IMR-90 (cell line): ENCODE results near the gene NCKAP5. TPM values are rescaled to one million over a fixed set of nuclear protein-coding genes. Genes with fewer than 3 reads are reported as not detected.

Experiments
- ATAC-seq: fragments of 200-7000 bp; cut with Tn5 transposase; 2 replicates; pipeline ENCODE4 v1.9.1; 2020; ENCODE audit warnings: low read depth, mild to moderate bottlenecking, moderate library complexity
- BruUV-seq: library from RNA; stranded (reverse); fragments of 400-500 nt; replicated peaks from 2 replicates; lab custom pipeline; 2021; lab: Mats Ljungman, UMichigan
- CTCF ChIA-PET: fragments of 300-600 bp; formaldehyde crosslinking; extraction: SDS; loops from one replicate; lab custom pipeline; 2021; ENCODE audit warnings: antibody characterized with exemption; lab: Yijun Ruan, JAX
- POLR2A ChIA-PET: fragments of 300-600 bp; sonication (Branson Sonifier 250); formaldehyde crosslinking; loops from one replicate; lab custom pipeline; 2022; ENCODE audit warnings: antibody characterized with exemption; ENCODE audit not compliant: unreplicated experiment; lab: Charles Lee
- DNase-seq: peaks from one replicate; pipeline ENCODE4 v3.0.0; 2013
- H2AFZ ChIP-seq: replicated peaks from 2 replicates; pipeline ENCODE3; 2013; ENCODE audit warnings: low read length, mild to moderate bottlenecking; ENCODE audit not compliant: poor library complexity
- H2AK5ac ChIP-seq: 2 replicates; pipeline ENCODE4 v1.6.1; 2013; ENCODE audit warnings: low read depth, low read length, inconsistent platforms
- H2AK9ac ChIP-seq: replicated peaks from 2 replicates; pipeline ENCODE3; 2013; ENCODE audit warnings: mild to moderate bottlenecking, low read depth, low read length, moderate library complexity; ENCODE audit not compliant: poor library complexity
- H2BK120ac ChIP-seq: 2 replicates; pipeline ENCODE4 v1.6.1; 2013; ENCODE audit warnings: low read depth, low read length, inconsistent platforms
- H2BK15ac ChIP-seq: 3 replicates; pipeline ENCODE4 v1.6.1; 2013; ENCODE audit warnings: low read depth, low read length, inconsistent platforms
- H2BK20ac ChIP-seq: 2 replicates; pipeline ENCODE4 v1.6.1; 2013; ENCODE audit warnings: low read depth, mild to moderate bottlenecking, inconsistent platforms, low read length, moderate library complexity
- H2BK5ac ChIP-seq: 2 replicates; pipeline ENCODE4 v1.6.1; 2013; ENCODE audit warnings: mild to moderate bottlenecking, low read depth, low read length, inconsistent platforms; ENCODE audit not compliant: poor library complexity, severe bottlenecking
- H3K14ac ChIP-seq: replicated peaks from 2 replicates; pipeline ENCODE4 v1.6.1; 2013; ENCODE audit warnings: low read depth, low read length, inconsistent platforms
- H3K18ac ChIP-seq: 2 replicates; pipeline ENCODE4 v1.6.1; 2013; ENCODE audit warnings: low read depth, low read length, control low read depth
- H3K23ac ChIP-seq: 2 replicates; pipeline ENCODE4 v1.6.1; 2013; ENCODE audit warnings: low read depth, low read length, inconsistent platforms
- H3K27ac ChIP-seq: 2 replicates; pipeline ENCODE4 v1.5.1; 2013; ENCODE audit warnings: mild to moderate bottlenecking, control low read depth, low read length; ENCODE audit not compliant: insufficient read depth
- H3K27me3 ChIP-seq: 2 replicates; pipeline ENCODE4 v1.6.1; 2013; ENCODE audit warnings: low read length; ENCODE audit not compliant: control insufficient read depth, insufficient read depth
- H3K36me3 ChIP-seq: 2 replicates; pipeline ENCODE4 v1.6.1; 2013; ENCODE audit warnings: low read length, mixed read lengths; ENCODE audit not compliant: control insufficient read depth, insufficient read depth
- H3K4ac ChIP-seq: 2 replicates; pipeline ENCODE4 v1.6.1; 2013; ENCODE audit warnings: low read depth, low read length, inconsistent platforms
- H3K4me1 ChIP-seq: 2 replicates; pipeline ENCODE4 v1.6.1; 2013; ENCODE audit warnings: low read length, mixed read lengths; ENCODE audit not compliant: control insufficient read depth, insufficient read depth
- H3K4me2 ChIP-seq: 2 replicates; pipeline ENCODE4 v1.6.1; 2013; ENCODE audit warnings: low read depth, mild to moderate bottlenecking, control low read depth, low read length, moderate library complexity
- H3K4me3 ChIP-seq: 2 replicates; pipeline ENCODE4 v1.5.1; 2013; ENCODE audit warnings: low read depth, mild to moderate bottlenecking, control low read depth, low read length, moderate library complexity; ENCODE audit not compliant: insufficient read depth
- H3K56ac ChIP-seq: 2 replicates; pipeline ENCODE4 v1.6.1; 2013; ENCODE audit warnings: low read length, inconsistent platforms; ENCODE audit not compliant: insufficient read depth; ENCODE audit errors: extremely low read depth
- H3K79me1 ChIP-seq, 2 experiments: 2 replicates each; pipeline ENCODE4 v1.6.1; 2013; ENCODE audit warnings: low read length in 2 of 2, inconsistent platforms in 1 of 2, low read depth in 1 of 2
- H3K9ac ChIP-seq: 2 replicates; pipeline ENCODE4 v1.6.1; 2013; ENCODE audit warnings: low read depth, low read length, control low read depth
- H3K9me1 ChIP-seq: 2 replicates; pipeline ENCODE4 v1.6.1; 2013; ENCODE audit warnings: low read length, inconsistent platforms; ENCODE audit not compliant: insufficient read depth
- H3K9me3 ChIP-seq: 2 replicates; pipeline ENCODE4 v1.6.1; 2013; ENCODE audit warnings: low read length; ENCODE audit not compliant: control insufficient read depth, insufficient read depth
- H4K20me1 ChIP-seq: 2 replicates; pipeline ENCODE4 v1.6.1; 2013; ENCODE audit warnings: low read length, inconsistent platforms; ENCODE audit not compliant: insufficient read depth
- H4K5ac ChIP-seq: 2 replicates; pipeline ENCODE4 v1.6.1; 2013; ENCODE audit warnings: mild to moderate bottlenecking, low read depth, low read length, control low read depth
- H4K8ac ChIP-seq, 2 experiments: 2 replicates each; pipeline ENCODE4 v1.6.1; 2013; ENCODE audit warnings: low read depth in 2 of 2, low read length in 2 of 2, control low read depth in 1 of 2, inconsistent platforms in 1 of 2
- H4K91ac ChIP-seq: 2 replicates; pipeline ENCODE4 v1.6.1; 2013; ENCODE audit warnings: low read depth, low read length, inconsistent platforms; ENCODE audit not compliant: insufficient read depth
- CEBPB ChIP-seq: IDR thresholded peaks from 2 replicates; pipeline ENCODE4 v1.6.1; 2012; ENCODE audit warnings: low read depth, low read length, improper control_type of control experiment
- FOS ChIP-seq: fragments of 150-350 bp; IDR thresholded peaks from 2 replicates; pipeline ENCODE4 v1.6.1; 2016; ENCODE audit warnings: low read depth, low read length
- RFX5 ChIP-seq: IDR thresholded peaks from 2 replicates; pipeline ENCODE4 v1.8.0; 2012; ENCODE audit warnings: low read depth, mild to moderate bottlenecking, low read length, moderate library complexity
- WGBS, 2 experiments: methylation state at CpG; one replicate each; pipeline versions ENCODE4 v1.1.5 to v1.1.7; 2013; ENCODE audit warnings: missing lambda C conversion rate in 2 of 2; ENCODE audit not compliant: insufficient read length in 1 of 2; ENCODE audit errors: extremely low coverage in 2 of 2; 5-methylcytosine and 5-hydroxymethylcytosine counted together
- dilution Hi-C: fragments of 300-500 bp; cut with HindIII; formaldehyde crosslinking; loops from one replicate; pipeline ENCODE4 v1.14.3; 2018; ENCODE audit warnings: low sequenced_read_pairs; ENCODE audit not compliant: unreplicated experiment
- in situ Hi-C: fragments of 300-500 bp; cut with MboI; formaldehyde crosslinking; loops from 3 replicates; pipeline ENCODE4 v1.14.3; 2019; ENCODE audit warnings: low sequenced_read_pairs, inconsistent platforms, mixed read lengths
- intact Hi-C: fragments of 100-400 bp; cut with micrococcal nuclease; formaldehyde crosslinking; loops from 2 replicates; pipeline ENCODE4 v1.10.0; 2022
- polyA plus RNA-seq, 3 experiments: library from polyadenylated mRNA; depleted of rRNA; stranded (reverse); fragments of >200 nt; gene quantifications; 2 replicates each; pipeline ENCODE4 v1.2.3, GENCODE V29; 2012; ENCODE audit warnings: low replicate concordance in 1 of 3
- total RNA-seq: library from RNA; depleted of rRNA; stranded (reverse); fragments of >200 nt; gene quantifications from 2 replicates; pipeline ENCODE4 v1.2.3, GENCODE V29; 2012
- TF ChIP-seq, protein P1 (sequence below): conservative IDR thresholded peaks from 2 replicates; pipeline ENCODE4 v1.5.1; 2012; ENCODE audit warnings: mild to moderate bottlenecking, low read depth, low read length, improper control_type of control experiment

NCKAP5 gene
- total and polyA plus RNA-seq, 2 of the 4 experiments (the other 2 are of a cell fraction): 2.7 to 3.9 TPM

DNA sequence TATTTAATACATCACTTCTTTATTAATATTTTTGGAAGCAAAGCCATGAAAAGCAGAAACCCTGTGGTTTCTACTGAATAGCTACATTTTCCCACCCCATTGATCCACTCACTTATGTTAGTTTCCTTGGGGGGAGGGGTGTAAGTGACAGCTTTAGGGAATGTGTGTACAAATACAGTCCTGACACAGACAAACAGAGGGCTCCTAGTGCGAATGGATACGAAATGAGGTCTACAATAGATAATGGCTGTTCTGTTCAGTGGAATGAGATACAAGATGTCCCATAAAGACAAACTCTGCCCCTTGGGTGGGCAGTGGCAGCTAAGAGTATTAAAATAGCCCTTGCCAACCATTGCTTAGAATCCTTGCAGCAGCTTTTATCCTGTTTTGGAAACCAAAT lies 312.9 kb downstream of the NCKAP5 start (continued):
- no peak for TF ChIP-seq RFX5

DNA sequence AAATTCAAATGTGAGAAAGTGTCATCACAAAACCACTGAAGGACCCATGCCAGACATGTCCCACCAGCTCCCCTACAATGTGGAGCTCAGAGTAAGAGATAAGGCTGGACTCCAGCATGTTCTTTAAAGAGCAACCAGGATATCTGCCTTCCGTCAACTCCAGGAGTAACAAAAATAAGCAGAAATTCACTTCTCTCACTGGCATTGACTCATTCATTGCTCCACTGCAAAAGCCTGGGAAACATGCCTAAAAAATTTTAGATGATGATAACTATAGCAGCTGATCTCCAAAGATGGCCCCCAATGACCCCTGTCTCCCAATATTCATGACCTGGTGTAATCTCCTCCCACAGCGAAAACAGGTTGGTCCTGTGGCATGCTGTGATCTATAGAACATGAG lies 314.5 kb downstream of the NCKAP5 start:
- no TSS peak for BruUV-seq
- in situ Hi-C loops: loop anchor here (10.0 kb wide), 1 partner anchor 311 kb away; the partner anchor contains the start of gene NCKAP5
- Histone ChIP-seq H3K4me3 (no peak overlapping the region), H3K14ac (peak overlapping the region; percentile 61; the same call in 1 of the 2 replicates), H3K36me3 (peaks cover 7% of the 10 kb centered on the region; the same call in 1 of the 2 replicates), H3K9ac (no peak overlapping the region), H2AK5ac (peak overlapping the region; percentile 79), H2BK120ac (peak overlapping the region; percentile 58), H2AK9ac (no peak overlapping the region), H2BK15ac (peak overlapping the region; percentile 76; the same call in 1 of the 3 replicates), H3K56ac (peak overlapping the region; percentile 41; the same call in 1 of the 2 replicates), H4K5ac (peak overlapping the region; percentile 76), H3K79me1 (peaks cover 36 to 79% of the 10 kb centered on the region in 2 experiments), H3K9me1 (peaks cover 17% of the 10 kb centered on the region), H4K8ac (peak overlapping the region; percentile 52 to 72), H3K23ac (peak overlapping the region; percentile 63), H3K4me1 (peaks cover 17% of the 10 kb centered on the region), H2BK20ac (peak overlapping the region; percentile 62), H2BK5ac (peak overlapping the region; percentile 55), H3K4ac (peak overlapping the region; percentile 82), H2AFZ (no peak overlapping the region), H4K91ac (peak overlapping the region; percentile 75), H3K27ac (peak overlapping the region; percentile 56; the same call in 1 of the 2 replicates), H4K20me1 (no peaks in the 10 kb centered on the region), H3K4me2 (0 out of 2 replicates have a peak overlapping the region, but pooled peaks have one; percentile 56), H3K27me3 (no peaks in the 10 kb centered on the region), H3K18ac (peak overlapping the region; percentile 79), H3K9me3 (no peaks in the 10 kb centered on the region)
- POLR2A ChIA-PET: interaction anchor here (0.6 to 0.7 kb wide), 2 partner anchors 37 to 64 kb away, joined by 3 to 5 read pairs; no protein-coding TSS in a partner anchor
- intact Hi-C loops: no loop called here
- dilution Hi-C loops: no loop called here
- ATAC-seq (peak; percentile 62), DNase-seq (peak; percentile 72)
- CTCF ChIA-PET: interaction anchor here (0.7 to 0.8 kb wide), 2 partner anchors 73 to 82 kb away, joined by 3 read pairs; no protein-coding TSS in a partner anchor
- peak; percentile 61; the same call in 1 of the 2 replicates for TF ChIP-seq CEBPB
- TF ChIP-seq, protein P1, sequence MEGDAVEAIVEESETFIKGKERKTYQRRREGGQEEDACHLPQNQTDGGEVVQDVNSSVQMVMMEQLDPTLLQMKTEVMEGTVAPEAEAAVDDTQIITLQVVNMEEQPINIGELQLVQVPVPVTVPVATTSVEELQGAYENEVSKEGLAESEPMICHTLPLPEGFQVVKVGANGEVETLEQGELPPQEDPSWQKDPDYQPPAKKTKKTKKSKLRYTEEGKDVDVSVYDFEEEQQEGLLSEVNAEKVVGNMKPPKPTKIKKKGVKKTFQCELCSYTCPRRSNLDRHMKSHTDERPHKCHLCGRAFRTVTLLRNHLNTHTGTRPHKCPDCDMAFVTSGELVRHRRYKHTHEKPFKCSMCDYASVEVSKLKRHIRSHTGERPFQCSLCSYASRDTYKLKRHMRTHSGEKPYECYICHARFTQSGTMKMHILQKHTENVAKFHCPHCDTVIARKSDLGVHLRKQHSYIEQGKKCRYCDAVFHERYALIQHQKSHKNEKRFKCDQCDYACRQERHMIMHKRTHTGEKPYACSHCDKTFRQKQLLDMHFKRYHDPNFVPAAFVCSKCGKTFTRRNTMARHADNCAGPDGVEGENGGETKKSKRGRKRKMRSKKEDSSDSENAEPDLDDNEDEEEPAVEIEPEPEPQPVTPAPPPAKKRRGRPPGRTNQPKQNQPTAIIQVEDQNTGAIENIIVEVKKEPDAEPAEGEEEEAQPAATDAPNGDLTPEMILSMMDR: no peak
- TF ChIP-seq FOS: 0 out of 2 replicates have a peak, but pooled peaks have one; percentile 3
- WGBS, 2 experiments: no CpG with 5 or more reads among the region's 2 CpGs
